HepG2 (cell line): ENCODE results near the gene GRK4. TPM values are rescaled to one million over a fixed set of nuclear protein-coding genes. Genes with fewer than 3 reads are reported as not detected.

Experiments used
- ARNTL ChIP-seq: sonication (generic); formaldehyde crosslinking; IDR thresholded peaks from 2 replicates; pipeline ENCODE4 v1.4.0; 2020; ENCODE audit warnings: mild to moderate bottlenecking, missing genetic modification reagents
- CBFB ChIP-seq: sonication (generic); formaldehyde crosslinking; IDR thresholded peaks from 2 replicates; pipeline ENCODE4 v1.4.0; 2020; ENCODE audit warnings: missing genetic modification reagents
- CTCF ChIP-seq: sonication (generic); formaldehyde crosslinking; IDR thresholded peaks from 2 replicates; pipeline ENCODE4 v1.5.0; 2020; ENCODE audit warnings: mild to moderate bottlenecking, missing genetic modification reagents, moderate library complexity
- DRAP1 ChIP-seq: IDR thresholded peaks from 2 replicates; pipeline ENCODE4 v1.6.1; 2016; ENCODE audit warnings: missing genetic modification reagents, missing compliant biosample characterization
- FOXK2 ChIP-seq: fragments of 450-650 bp; IDR thresholded peaks from 2 replicates; pipeline ENCODE4 v1.6.1; 2016
- JARID2 ChIP-seq: sonication (generic); formaldehyde crosslinking; IDR thresholded peaks from 2 replicates; pipeline ENCODE4 v1.8.1; 2023; ENCODE audit warnings: missing genetic modification reagents, inconsistent platforms; ENCODE audit not compliant: insufficient replicate concordance
- RBFOX2 ChIP-seq: fragments of 200-400 bp; formaldehyde crosslinking; IDR thresholded peaks from 2 replicates; pipeline ENCODE4 v1.6.1; 2017; ENCODE audit warnings: low read depth, mild to moderate bottlenecking, low read length
- ZHX1 ChIP-seq: sonication (generic); formaldehyde crosslinking; IDR thresholded peaks from 2 replicates; pipeline ENCODE4 v1.8.1; 2022; ENCODE audit warnings: low read depth, mild to moderate bottlenecking, missing genetic modification reagents
- ZNF207 ChIP-seq: fragments of 450-650 bp; IDR thresholded peaks from 2 replicates; pipeline ENCODE4 v1.6.1; 2016; ENCODE audit warnings: antibody characterized with exemption, borderline replicate concordance
- ZNF576 ChIP-seq: sonication (generic); formaldehyde crosslinking; IDR thresholded peaks from 2 replicates; pipeline ENCODE4 v1.4.0; 2020; ENCODE audit warnings: mild to moderate bottlenecking, missing genetic modification reagents
- ZNF781 ChIP-seq: sonication (generic); formaldehyde crosslinking; IDR thresholded peaks from 2 replicates; pipeline ENCODE4 v1.5.1; 2020; ENCODE audit warnings: borderline replicate concordance, mild to moderate bottlenecking, missing genetic modification reagents; ENCODE audit errors: not compliant biosample characterization
- ZSCAN30 ChIP-seq: sonication (generic); formaldehyde crosslinking; IDR thresholded peaks from 2 replicates; pipeline ENCODE4 v1.5.0; 2020; ENCODE audit warnings: mild to moderate bottlenecking, missing genetic modification reagents
- polyA plus RNA-seq, 8 experiments: library from polyadenylated mRNA; depleted of rRNA in 3 of 8; stranded (reverse) in 7 of 8; unstranded in 1 of 8; fragments of >200 nt; fragmentation: Illumina TruSeq in 4 of 8; extraction: Trizol in 4 of 8; gene quantifications; 2 replicates each; pipeline versions ENCODE4 v1.2.1 to v1.2.3, GENCODE V29; 2011 to 2016; ENCODE audit warnings: low read depth in 4 of 8, missing spikeins in 1 of 8, mixed read lengths in 1 of 8; ENCODE audit not compliant: insufficient read depth in 1 of 8
- total RNA-seq, 5 experiments: library from RNA; depleted of rRNA; stranded (reverse); fragments of >200 nt; fragmentation: Illumina TruSeq; extraction: Trizol; gene quantifications; 2 replicates each; pipeline ENCODE4 v1.2.3, GENCODE V29; 2016; ENCODE audit warnings: low read depth in 1 of 5
- TF ChIP-seq, protein P1 (sequence below), 2 experiments: fragments of 450-650 bp in 1 of 2; sonication (generic) in 1 of 2; formaldehyde crosslinking in 1 of 2; IDR thresholded peaks; 2 replicates each; pipeline versions ENCODE4 v1.6.1 to v1.8.0; 2016 to 2022; ENCODE audit warnings: antibody characterized with exemption in 1 of 2, mild to moderate bottlenecking in 1 of 2, missing genetic modification reagents in 1 of 2

The GRK4 gene
- total and polyA plus RNA-seq, 2 of the 13 experiments (the other 11 are each of a cell fraction or from before 2014, with no cell fraction given), result 1.8 to 2.0 TPM

GRCh38 chr4:3044870-3045819 lies 81.8 kb downstream of the GRK4 start (continued):
- no peak for TF ChIP-seq ZHX1 (CRISPR knock-in tag)
- TF ChIP-seq DRAP1 (CRISPR knock-in tag), result no peak
- no peak for TF ChIP-seq ZNF576
- no peak for TF ChIP-seq CTCF (CRISPR knock-in tag)
- TF ChIP-seq, protein P1, sequence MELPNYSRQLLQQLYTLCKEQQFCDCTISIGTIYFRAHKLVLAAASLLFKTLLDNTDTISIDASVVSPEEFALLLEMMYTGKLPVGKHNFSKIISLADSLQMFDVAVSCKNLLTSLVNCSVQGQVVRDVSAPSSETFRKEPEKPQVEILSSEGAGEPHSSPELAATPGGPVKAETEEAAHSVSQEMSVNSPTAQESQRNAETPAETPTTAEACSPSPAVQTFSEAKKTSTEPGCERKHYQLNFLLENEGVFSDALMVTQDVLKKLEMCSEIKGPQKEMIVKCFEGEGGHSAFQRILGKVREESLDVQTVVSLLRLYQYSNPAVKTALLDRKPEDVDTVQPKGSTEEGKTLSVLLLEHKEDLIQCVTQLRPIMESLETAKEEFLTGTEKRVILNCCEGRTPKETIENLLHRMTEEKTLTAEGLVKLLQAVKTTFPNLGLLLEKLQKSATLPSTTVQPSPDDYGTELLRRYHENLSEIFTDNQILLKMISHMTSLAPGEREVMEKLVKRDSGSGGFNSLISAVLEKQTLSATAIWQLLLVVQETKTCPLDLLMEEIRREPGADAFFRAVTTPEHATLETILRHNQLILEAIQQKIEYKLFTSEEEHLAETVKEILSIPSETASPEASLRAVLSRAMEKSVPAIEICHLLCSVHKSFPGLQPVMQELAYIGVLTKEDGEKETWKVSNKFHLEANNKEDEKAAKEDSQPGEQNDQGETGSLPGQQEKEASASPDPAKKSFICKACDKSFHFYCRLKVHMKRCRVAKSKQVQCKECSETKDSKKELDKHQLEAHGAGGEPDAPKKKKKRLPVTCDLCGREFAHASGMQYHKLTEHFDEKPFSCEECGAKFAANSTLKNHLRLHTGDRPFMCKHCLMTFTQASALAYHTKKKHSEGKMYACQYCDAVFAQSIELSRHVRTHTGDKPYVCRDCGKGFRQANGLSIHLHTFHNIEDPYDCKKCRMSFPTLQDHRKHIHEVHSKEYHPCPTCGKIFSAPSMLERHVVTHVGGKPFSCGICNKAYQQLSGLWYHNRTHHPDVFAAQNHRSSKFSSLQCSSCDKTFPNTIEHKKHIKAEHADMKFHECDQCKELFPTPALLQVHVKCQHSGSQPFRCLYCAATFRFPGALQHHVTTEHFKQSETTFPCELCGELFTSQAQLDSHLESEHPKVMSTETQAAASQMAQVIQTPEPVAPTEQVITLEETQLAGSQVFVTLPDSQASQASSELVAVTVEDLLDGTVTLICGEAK (IDR thresholded peaks at IDR 0.05), result no peak
- TF ChIP-seq, protein P1 (CRISPR knock-in tag; IDR thresholded peaks at IDR 0.05), result no peak
- TF ChIP-seq ZSCAN30 (CRISPR knock-in tag), result no peak
- no peak for TF ChIP-seq FOXK2
- no peak for TF ChIP-seq ZNF207
- TF ChIP-seq ARNTL (CRISPR knock-in tag), result no peak
- TF ChIP-seq RBFOX2, result no peak
- TF ChIP-seq ZNF781 (CRISPR knock-in tag), result no peak
- no peak for TF ChIP-seq CBFB (CRISPR knock-in tag)
- TF ChIP-seq JARID2 (CRISPR knock-in tag), result no peak
